HG03571 (cell line): ENCODE measurements around the gene FAM89B.
A peak's percentile ranks its signal among the peaks of the same experiment; 100 is the strongest.
"Not testable (repeated sequence)": the region's sequence is repeated elsewhere in the genome, so short reads cannot be mapped to it uniquely, and the experiment has no call there.

Source experiments
- ATAC-seq: cut with Tn5 transposase; IDR thresholded peaks from one replicate; pipeline ENCODE4 v1.9.1; 2021; ENCODE audit not compliant: unreplicated experiment

Gene FAM89B

GRCh38 chr11:65556470-65557279 is 15.7 kb upstream of the FAM89B start:
- ATAC-seq, result no peak

DNA sequence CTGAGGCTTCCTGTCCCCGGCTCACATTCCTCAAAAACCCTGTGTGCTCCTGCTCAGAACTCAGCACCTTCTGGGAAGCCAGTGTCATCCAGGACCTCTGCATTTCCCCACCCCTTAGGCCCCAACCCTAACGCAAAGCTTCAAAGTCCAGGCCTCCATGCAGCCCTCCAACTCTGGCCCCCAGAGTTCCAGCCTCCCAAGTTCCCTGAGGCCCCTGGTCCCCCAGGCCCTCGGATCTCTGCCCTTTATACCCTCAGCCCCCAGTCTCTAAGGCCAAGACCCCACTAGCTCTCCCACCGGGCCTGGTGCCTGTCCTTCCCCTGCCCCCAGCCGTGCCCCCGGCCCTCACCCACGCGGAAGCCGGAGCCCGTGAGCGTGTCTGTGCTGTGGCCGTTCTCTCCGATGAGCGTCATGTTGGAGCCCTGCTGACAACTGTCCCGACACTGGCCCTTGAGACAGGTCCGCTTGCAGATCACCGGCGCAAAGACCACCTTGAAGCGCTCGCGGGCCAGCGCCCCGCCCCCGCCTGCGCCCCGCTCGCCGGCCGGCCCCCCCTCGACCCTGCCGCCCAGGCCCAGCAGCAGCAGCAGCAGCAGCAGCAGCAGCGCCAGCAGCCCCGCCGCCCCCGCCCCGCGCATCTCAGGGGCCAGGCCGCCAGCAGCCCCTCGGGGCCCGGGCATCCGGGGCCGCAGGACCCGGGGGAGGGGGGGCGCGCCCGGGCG is 14.9 kb upstream of the FAM89B start:
- no peak for ATAC-seq

- ATAC-seq, result no peak
Measured at GRCh38 chr11:65558002-65558929, 14.1 kb upstream of the FAM89B start, which contains the start of gene LTBP3. TSS of gene LTBP3 (minus strand) at chr11:65558359. CDS start at chr11:65557959, 400 bp downstream.

- no peak for ATAC-seq
Measured at GRCh38 chr11:65558930-65559509, 13.3 kb upstream of the FAM89B start.

GRCh38 chr11:65559535-65559934 is 12.8 kb upstream of the FAM89B start:
- ATAC-seq, result no peak

GRCh38 chr11:65559951-65560537 is 12.3 kb upstream of the FAM89B start:
- ATAC-seq, result no peak

GRCh38 chr11:65560555-65561418 is 11.6 kb upstream of the FAM89B start:
- ATAC-seq, result no peak

- ATAC-seq, result no peak
Measured at GRCh38 chr11:65562020-65562419, 10.3 kb upstream of the FAM89B start.

DNA sequence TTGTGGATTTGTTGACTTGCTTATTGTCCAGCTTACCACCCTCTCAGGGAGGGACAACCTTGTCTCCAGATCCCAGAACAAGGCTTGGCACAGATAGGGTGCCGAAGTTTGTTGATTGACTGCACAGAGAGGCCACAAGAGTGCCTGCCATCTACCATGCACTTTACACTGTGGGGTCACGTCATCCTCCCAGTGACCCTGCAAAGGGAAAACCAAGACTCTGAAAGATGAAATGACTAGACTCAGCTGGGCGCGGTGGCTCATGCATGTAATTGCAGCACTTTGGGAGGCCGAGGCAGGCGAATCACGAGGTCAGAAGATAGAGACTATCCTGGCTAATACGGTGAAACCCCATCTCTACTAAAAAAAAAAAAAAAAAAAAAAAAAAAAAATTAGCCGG is 9.6 kb upstream of the FAM89B start:
- no peak for ATAC-seq

DNA sequence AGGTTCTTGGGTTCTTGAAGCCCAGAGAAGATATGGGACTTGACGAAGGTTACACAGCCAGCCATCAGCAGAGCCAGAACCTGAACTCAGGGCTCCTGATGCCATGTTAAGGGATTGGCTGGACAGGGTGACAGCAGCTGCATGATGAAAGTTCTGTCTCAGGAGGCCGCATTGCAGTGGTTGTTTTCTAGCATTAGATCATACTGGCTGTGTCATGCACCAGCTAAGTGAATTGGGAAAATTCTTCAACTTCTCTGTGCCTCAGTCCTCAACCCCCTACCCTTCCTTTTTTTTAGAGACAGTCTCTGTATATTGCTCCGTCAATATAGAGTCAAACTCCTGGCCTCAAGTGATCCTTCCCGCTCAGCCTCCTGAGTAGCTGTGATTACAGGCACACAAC is 8.7 kb upstream of the FAM89B start:
- no peak for ATAC-seq

DNA sequence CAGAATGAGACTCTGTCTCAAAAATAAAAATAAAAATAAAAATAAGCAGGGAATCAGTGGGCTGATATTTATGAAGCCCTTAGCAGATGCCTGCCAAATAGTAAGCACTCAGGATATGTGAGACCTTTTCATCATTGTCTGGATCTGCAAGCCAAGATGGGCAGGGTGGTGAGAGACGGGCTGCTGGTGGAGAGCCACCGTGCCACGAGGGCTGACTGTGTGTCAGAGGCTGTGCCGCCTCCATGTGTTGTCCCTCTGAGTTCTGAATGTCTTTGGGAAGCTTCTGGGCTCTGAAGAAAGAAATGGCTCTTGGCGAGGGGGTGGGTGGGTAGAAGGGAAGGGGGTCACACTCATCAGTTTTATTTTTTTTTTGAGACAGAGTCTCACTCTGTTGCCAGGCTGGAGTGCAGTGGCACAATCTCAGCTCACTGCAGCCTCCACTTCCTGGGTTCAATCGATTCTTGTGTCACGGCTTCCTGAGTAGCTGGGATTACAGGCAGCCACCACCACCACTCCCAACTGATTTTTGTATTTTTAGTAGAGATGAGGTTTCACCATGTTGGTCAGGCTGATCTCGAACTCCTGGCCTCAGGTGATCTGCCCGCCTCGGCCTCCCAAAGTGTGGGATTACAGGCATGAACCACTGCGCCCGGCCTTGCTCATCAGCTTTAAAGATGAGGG is 7.3 kb upstream of the FAM89B start:
- ATAC-seq, result not testable (repeated sequence)

- no peak for ATAC-seq
Measured at GRCh38 chr11:65565624-65566453, 6.5 kb upstream of the FAM89B start.

GRCh38 chr11:65569164-65569972 is 3.0 kb upstream of the FAM89B start:
- no peak for ATAC-seq

GRCh38 chr11:65569973-65570918 is 2.1 kb upstream of the FAM89B start, which contains the start of gene ZNRD2:
TSS of gene ZNRD2 (plus strand) at chr11:65570477. CDS start at chr11:65570492, 15 bp downstream.
- peak; percentile 53 for ATAC-seq

DNA sequence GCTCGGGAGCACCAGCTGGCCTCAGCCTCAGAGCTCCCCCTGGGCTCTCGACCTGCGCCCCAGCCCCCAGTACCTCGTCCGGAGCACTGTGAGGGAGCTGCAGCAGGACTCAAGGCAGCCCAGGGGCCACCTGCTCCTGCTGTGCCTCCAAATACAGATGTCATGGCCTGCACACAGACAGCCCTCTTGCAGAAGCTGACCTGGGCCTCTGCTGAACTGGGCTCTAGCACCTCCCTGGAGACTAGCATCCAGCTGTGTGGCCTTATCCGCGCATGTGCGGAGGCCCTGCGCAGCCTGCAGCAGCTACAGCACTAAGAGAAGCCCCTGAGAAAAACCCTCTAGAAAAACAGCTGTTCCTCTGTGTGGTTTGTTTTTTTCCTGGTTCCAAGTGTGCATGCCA is 918 bp upstream of the FAM89B start:
- ATAC-seq, result no peak

DNA sequence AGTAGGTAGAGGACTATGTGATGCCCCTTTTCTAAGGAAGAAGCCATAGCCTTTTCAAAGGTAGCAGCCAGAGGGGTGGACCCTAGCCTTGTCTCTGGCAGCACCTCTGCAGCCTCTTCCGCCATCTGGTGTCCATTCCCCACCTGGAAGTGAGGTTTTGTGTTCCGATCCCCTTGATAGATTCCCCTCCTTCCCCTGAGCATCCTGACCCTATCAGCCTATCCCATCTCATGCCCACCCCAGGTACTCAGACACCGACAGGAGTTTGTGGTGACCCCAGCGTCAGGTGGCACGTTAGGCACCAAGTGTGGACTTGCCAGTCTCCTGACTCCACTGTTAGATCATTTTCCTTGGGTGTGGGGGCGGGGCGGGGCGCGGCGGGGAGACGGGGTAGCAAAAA is 398 bp upstream of the FAM89B start:
- no peak for ATAC-seq
